ENCODE data around the gene STAC3.

DNA sequence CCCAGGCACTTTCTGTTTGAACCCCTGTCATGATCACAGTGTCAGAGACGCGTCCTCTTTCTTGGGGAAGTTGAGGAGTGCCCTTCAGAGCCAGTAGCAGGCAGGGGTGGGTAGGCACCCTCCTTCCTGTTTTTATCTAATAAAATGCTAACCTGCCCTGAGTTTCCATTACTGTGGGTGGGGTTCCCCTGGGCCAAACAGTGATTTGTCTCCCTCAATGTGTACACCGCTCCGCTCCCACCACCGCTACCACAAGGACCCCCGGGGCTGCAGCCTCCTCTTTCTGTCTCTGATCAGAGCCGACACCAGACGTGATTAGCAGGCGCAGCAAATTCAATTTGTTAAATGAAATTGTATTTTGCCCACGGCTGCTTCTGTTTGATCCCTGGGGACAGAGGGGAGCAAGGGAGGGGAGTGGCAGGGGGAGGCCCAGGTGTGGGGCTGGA lies 16.4 kb downstream of the STAC3 start:
- no peak for TF ChIP-seq CTCF (IDR thresholded peaks at IDR 0.05)
- no peak for TF ChIP-seq POLR2A (IDR thresholded peaks at IDR 0.05)

Data from adrenal gland (tissue), 5 donors.